Aorta (tissue), 5 donors: ENCODE data around the gene KLF9. TPM values are rescaled to one million over a fixed set of nuclear protein-coding genes. Genes with fewer than 3 reads are reported as not detected.

Source experiments
- ATAC-seq: fragments of 200-7000 bp; cut with Tn5 transposase; one replicate; pipeline ENCODE4 v1.9.1; 2022; ENCODE audit warnings: moderate library complexity; ENCODE audit not compliant: low FRiP score
- DNase-seq, 2 donors: peaks; one replicate each; pipeline ENCODE4 v3.0.0-alpha.2; 2020
- H3K27ac ChIP-seq, 2 donors: one replicate each; pipeline ENCODE4 v1.5.1; 2013; ENCODE audit warnings: low read length in 2 of 2, mild to moderate bottlenecking in 2 of 2, moderate library complexity in 2 of 2, control low read depth in 1 of 2, inconsistent platforms in 1 of 2, low read depth in 1 of 2
- H3K27me3 ChIP-seq, 2 donors: one replicate each; pipeline ENCODE4 v1.6.1; 2013; ENCODE audit warnings: control low read depth in 1 of 2, low read length in 1 of 2, mild to moderate bottlenecking in 1 of 2, moderate library complexity in 1 of 2; ENCODE audit not compliant: insufficient read depth in 2 of 2, control insufficient read depth in 1 of 2
- H3K36me3 ChIP-seq, 2 donors: one replicate each; pipeline ENCODE4 v1.6.1; 2013; ENCODE audit warnings: control low read depth in 1 of 2, low read length in 1 of 2, mild to moderate bottlenecking in 1 of 2; ENCODE audit not compliant: insufficient read depth in 2 of 2, control insufficient read depth in 1 of 2
- H3K4me1 ChIP-seq, 2 donors: one replicate each; pipeline ENCODE4 v1.6.1; 2013; ENCODE audit warnings: low read length in 2 of 2, control low read depth in 1 of 2, mild to moderate bottlenecking in 1 of 2, moderate library complexity in 1 of 2; ENCODE audit not compliant: insufficient read depth in 2 of 2, control insufficient read depth in 1 of 2
- H3K4me3 ChIP-seq, 2 donors: one replicate each; pipeline ENCODE4 v1.5.1; 2013; ENCODE audit warnings: low read length in 2 of 2, control low read depth in 1 of 2, mild to moderate bottlenecking in 1 of 2
- H3K9me3 ChIP-seq: one replicate; pipeline ENCODE4 v1.6.1; 2013; ENCODE audit warnings: mild to moderate bottlenecking, low read length; ENCODE audit not compliant: control insufficient read depth
- WGBS, 2 donors: extraction: QIAGEN DNeasy Blood & Tissue Kit; methylation state at CpG; one replicate each; pipeline ENCODE4 v1.1.7; 2013; 5-methylcytosine and 5-hydroxymethylcytosine counted together
- intact Hi-C, 2 donors: fragments of 100-400 bp; cut with DNase I; formaldehyde crosslinking; loops; one replicate each; pipeline versions ENCODE4 v1.14.2 to v1.15.0; 2022
- polyA plus RNA-seq, 2 donors: library from polyadenylated mRNA; stranded (reverse); fragments of 200-250 nt; gene quantifications; one replicate each; pipeline ENCODE4 v1.2.3, GENCODE V29; 2013
- total RNA-seq, 2 donors: library from RNA; stranded (reverse); fragmentation: NEBNext Ultra II Directional; extraction: Animal tissue kit (Norgen Biotek cat#: 25700); gene quantifications; one replicate each; pipeline ENCODE4 v1.2.1, GENCODE V29; 2021
- donor health status: healthy with polysubstance abuse.
- donor health status: Bipolar disorder and iron deficiency.
- donor health status: DM: no; HTN: no; CAD: no.
- donor health status: DM: no; HTN: no; CAD: no.
- donor health status: DM: yes; HTN: yes; CAD: no.

Gene KLF9
- total and polyA plus RNA-seq, 4 donors: 31.4 to 122 (median 45.9) TPM

DNA sequence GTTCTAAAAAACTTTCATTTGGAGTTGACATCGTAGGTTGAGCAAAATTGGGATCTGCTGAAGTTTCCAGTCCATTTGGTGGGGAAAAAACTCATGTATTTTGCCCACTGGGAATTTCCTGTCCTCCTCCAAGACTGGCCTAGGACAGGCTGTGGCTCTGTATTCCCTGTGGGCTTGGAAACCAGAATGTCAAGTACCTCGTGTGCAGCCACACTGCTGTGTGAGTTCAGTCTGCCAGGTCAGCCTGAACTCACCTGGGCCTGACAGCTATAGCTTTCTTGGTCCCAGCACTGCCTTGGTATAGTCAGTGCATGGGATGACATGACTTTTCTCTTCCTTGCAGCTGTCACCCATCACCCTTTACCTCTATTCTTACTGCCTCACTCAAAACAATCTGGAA lies 35.0 kb upstream of the KLF9 start:
- ATAC-seq (no peak), DNase-seq (no peak)
- Histone ChIP-seq H3K4me1 (peaks cover 0 to 3% of the 10 kb centered on the region in 2 donors), H3K27ac (no peak overlapping the region), H3K36me3 (no peaks in the 10 kb centered on the region), H3K4me3 (no peak overlapping the region), H3K27me3 (no peaks in the 10 kb centered on the region), H3K9me3 (no peaks in the 10 kb centered on the region)
- WGBS, 2 donors: 92 to 96% methylated on average over 2 of the region's 2 CpGs
- intact Hi-C loops: no loop called here

DNA sequence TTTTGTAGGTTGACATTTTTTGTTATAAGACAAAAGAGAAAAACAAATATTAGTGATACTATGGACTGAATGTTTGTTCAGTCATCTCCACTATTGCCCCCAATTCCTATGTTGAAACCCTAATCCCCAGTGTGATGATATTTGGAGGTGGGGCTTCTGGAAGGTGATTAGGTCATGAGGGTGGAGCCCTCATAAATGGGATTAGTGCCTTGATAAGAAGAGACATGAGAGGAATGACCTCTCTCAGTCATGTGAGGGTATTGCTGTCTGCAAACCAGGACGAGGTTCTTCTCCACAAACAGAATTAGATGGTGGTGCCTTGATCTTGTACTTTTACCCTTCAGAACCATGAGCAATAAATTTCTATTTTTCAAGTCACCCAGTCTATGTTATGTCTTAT lies 34.5 kb upstream of the KLF9 start:
- Histone ChIP-seq H3K9me3 (no peaks in the 10 kb centered on the region), H3K27ac (no peak overlapping the region), H3K4me3 (no peak overlapping the region), H3K27me3 (no peaks in the 10 kb centered on the region), H3K36me3 (no peaks in the 10 kb centered on the region), H3K4me1 (peaks cover 0 to 3% of the 10 kb centered on the region in 2 donors)
- no peak for ATAC-seq
- intact Hi-C loops: no loop called here
- DNase-seq: no peak
- WGBS, 2 donors: 88 to 96% methylated on average over 1 of the region's 1 CpG

DNA sequence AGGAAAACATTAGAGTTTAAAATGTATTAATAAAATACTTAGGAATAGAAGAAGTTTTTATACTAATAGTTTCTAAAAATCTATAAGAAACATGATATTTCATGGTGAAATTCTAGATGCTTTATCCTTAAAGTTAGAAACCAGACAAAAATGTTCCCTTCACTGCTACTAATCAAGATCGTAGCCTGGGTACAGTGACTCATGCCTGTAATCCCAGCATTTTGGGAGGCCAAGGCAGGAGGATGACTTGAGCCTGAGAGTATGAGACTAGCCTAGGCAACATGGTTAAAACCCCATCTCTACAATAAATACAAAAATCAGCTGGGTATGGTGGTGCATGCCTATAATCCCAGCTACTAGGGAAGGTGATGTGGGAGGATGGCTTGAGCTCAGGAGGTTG lies 30.4 kb upstream of the KLF9 start:
- ATAC-seq (no peak), DNase-seq (no peak)
- intact Hi-C loops: no loop called here
- no peak overlapping the region for H3K27ac ChIP-seq
- H3K4me1 ChIP-seq: no peaks in the 10 kb centered on the region
- no peak overlapping the region for H3K4me3 ChIP-seq
- no peaks in the 10 kb centered on the region for H3K27me3 ChIP-seq
- no peaks in the 10 kb centered on the region for H3K9me3 ChIP-seq
- no peaks in the 10 kb centered on the region for H3K36me3 ChIP-seq
- WGBS, 2 donors: 34 to 44% methylated on average over 1 of the region's 1 CpG

DNA sequence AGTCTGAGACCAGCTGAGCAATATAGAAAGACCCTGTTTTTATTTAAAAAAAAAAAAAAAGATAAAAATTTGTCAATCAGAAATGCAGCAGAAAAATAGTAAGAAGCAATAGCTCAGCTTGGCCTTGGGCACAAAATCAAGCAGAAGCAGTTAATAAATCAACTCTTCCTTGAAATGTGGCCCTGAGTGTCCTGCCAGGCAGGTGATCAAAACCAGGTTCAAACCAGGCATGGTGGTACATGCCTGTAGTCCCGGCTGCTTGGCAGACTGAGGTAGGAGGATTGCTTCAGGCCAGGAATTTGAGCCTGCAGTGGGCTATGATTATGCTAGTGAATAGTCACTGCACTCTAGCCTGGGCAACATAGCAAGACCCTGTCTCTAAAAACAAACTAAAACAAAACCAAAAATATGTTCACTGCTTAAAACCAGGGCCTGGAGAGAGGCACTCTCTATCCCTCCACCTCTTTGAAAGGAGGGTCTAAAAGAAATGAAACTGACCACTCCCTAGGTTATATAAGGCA lies 27.9 kb upstream of the KLF9 start:
- Histone ChIP-seq H3K9me3 (no peaks in the 10 kb centered on the region), H3K4me3 (no peak overlapping the region), H3K4me1 (no peaks in the 10 kb centered on the region), H3K36me3 (no peaks in the 10 kb centered on the region), H3K27ac (no peak overlapping the region), H3K27me3 (no peaks in the 10 kb centered on the region)
- intact Hi-C loops: no loop called here
- WGBS, 2 donors: 84 to 95% methylated on average over 1 of the region's 1 CpG
- DNase-seq (no peak), ATAC-seq (no peak)

DNA sequence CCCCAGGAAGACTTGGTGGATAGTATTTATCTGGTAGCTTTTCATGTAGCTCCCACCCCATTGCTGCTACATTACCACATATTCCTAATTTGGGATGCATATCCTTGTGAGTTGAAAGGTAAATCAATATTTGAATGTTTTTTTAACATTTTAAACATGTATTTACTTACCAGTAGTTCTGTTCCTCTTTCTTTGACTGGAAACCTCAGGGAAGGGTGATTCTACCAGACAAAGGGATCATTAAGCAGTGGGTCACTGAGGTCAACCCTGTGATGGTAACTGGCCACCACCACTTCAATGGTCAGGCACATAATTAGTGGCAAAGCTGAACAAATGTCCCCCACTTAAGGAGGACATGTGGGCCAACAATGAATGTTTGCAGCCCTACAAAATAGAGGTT lies 27.2 kb upstream of the KLF9 start:
- no peaks in the 10 kb centered on the region for H3K27me3 ChIP-seq
- no peak for DNase-seq

DNA sequence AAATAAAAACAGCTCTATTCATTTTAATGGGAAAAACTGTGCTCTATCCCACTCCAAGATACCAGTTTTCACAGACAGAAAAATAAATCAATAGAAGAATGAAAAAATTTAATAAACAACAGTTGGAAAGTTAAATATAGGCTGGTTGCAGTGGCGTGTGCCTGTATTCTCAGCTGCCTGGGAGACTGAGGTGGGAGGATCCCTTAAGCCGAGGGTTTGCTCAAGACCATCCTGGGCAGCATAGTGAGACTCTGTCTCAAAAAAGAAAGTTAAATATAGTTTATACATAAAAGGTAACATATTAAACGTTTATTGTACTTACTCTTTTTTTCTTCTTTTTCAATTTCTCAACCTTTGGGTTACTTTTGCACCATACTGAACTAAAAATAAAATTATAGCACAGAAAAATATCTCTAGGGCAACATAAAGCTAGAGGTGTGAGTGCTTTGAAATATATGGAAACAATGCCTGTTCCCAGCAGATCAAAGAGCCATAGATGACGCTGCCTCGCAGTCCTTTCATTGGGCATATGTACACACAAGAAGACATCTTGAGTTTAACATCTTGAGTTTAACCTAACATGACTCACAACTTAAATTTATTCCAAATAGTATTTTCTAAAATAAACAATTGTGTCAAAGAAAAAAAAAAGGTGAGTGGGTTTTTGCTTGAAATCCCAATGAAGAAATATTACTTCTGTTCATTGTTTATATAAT lies 25.7 kb upstream of the KLF9 start:
- DNase-seq: no peak
- peaks cover 0 to 6% of the 10 kb centered on the region in 2 donors for H3K4me1 ChIP-seq

More for the DNA sequence above, 27.2 kb upstream of the KLF9 start:
- ATAC-seq: no peak
- H3K27ac ChIP-seq: no peak overlapping the region
- intact Hi-C loops: no loop called here
- no peak overlapping the region for H3K4me3 ChIP-seq
- H3K36me3 ChIP-seq: no peaks in the 10 kb centered on the region
- H3K9me3 ChIP-seq: no peaks in the 10 kb centered on the region
- H3K4me1 ChIP-seq: peaks cover 0 to 3% of the 10 kb centered on the region in 2 donors

DNA sequence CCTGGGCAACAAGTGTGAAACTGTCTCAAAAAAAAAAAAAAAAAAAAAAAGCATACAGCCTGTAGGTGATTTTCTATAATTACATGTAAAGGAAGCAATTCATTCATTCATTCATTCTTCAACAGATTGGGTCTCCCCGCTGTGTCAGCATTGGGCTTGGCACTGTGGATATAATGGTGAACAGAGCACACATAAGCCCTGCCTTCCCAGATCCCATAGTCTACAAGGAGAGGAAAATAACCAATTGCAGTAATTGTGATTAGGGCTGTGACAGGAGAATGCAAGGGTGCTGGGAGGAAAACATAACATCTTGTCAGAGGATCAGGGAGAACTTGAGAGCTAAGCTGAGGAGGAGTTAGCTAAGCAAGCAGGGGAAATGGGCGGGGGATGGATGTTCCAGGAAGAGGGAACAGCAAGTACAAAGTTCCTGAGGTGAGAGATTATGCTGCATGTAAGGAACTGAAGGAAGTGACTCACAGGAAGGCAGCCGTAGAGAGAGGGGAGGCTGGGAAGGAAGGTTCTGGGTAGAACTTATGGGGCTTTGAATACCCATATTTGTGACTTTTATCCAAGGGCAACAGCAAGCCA lies 24.0 kb upstream of the KLF9 start:
- Histone ChIP-seq H3K9me3 (no peaks in the 10 kb centered on the region), H3K27me3 (no peaks in the 10 kb centered on the region), H3K36me3 (no peaks in the 10 kb centered on the region), H3K4me1 (peaks cover 0 to 6% of the 10 kb centered on the region in 2 donors), H3K4me3 (no peak overlapping the region), H3K27ac (no peak overlapping the region)
- intact Hi-C loops: loop anchor here (5.0 kb wide), 1 partner anchor 39 kb away; no protein-coding TSS in a partner anchor
- ATAC-seq (peak; percentile 48), DNase-seq (peak in 1 of 2 donors; percentile 71)
- 62 to 63% methylated on average over 3 of the region's 3 CpGs for WGBS, 2 donors

More for the DNA sequence above, 25.7 kb upstream of the KLF9 start:
- no peak overlapping the region for H3K4me3 ChIP-seq
- ATAC-seq: no peak
- H3K27ac ChIP-seq: no peak overlapping the region
- no peaks in the 10 kb centered on the region for H3K9me3 ChIP-seq
- no peaks in the 10 kb centered on the region for H3K36me3 ChIP-seq
- WGBS, 2 donors: 47 to 52% methylated on average over 5 of the region's 5 CpGs
- intact Hi-C loops: loop anchor here (5.0 kb wide), 1 partner anchor 37 kb away; no protein-coding TSS in a partner anchor
- H3K27me3 ChIP-seq: no peaks in the 10 kb centered on the region

DNA sequence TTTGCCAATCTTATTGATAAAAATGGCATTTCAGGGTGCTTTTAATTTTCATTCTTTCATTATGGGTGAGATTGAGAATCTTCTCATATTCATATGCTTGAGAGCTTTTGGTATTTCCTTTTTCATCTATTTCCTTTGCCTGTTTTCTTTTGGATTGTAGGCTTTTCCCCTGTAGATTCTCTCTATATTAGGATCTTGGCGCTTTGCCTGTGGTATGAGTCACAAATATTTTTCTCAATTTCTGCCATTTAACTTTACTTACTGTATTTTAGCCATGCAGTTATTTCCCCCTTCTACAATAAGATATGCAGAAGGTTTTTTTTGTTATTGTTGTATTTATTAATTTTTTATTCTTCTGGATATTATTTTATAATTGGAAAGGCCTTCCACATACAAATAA lies 21.5 kb upstream of the KLF9 start:
- 3 to 18% methylated on average over 1 of the region's 1 CpG for whole genome bisulfite sequencing, 2 donors
- no peaks in the 10 kb centered on the region for H3K27me3 ChIP-seq
- no peaks in the 10 kb centered on the region for H3K9me3 ChIP-seq
- H3K4me3 ChIP-seq: no peak overlapping the region
- intact Hi-C loops: loop anchor here (5.0 kb wide), 1 partner anchor 41 kb away; no protein-coding TSS in a partner anchor
- DNase-seq (no peak), ATAC-seq (no peak)
- peaks cover 0 to 6% of the 10 kb centered on the region in 2 donors for H3K4me1 ChIP-seq
- peak overlapping the region in 1 of 2 donors; percentile 51 for H3K27ac ChIP-seq
- no peaks in the 10 kb centered on the region for H3K36me3 ChIP-seq

DNA sequence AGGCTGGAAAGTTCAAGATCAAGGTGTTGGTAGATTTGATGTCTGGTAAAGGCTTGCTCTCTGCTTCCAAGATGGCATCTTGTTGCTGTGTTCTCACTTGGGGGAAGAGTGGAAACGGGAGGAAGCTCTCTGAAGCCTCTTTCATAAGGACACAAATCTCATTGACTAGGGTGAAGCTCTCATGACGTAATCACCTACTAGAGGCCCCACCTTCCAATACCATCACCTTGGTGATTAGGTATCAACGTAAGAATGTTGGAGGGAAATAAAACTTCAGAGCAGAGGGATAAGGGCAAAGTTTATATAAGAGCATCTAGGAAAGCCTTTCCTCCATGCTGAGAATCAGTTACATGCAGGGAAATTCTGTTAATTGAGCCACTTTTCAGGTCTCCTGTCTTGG lies 15.4 kb upstream of the KLF9 start:
- WGBS, 2 donors: 90 to 92% methylated on average over 3 of the region's 3 CpGs
- no peaks in the 10 kb centered on the region for H3K4me1 ChIP-seq
- no peaks in the 10 kb centered on the region for H3K36me3 ChIP-seq
- intact Hi-C loops: no loop called here
- no peaks in the 10 kb centered on the region for H3K9me3 ChIP-seq
- no peak overlapping the region for H3K4me3 ChIP-seq
- no peak overlapping the region for H3K27ac ChIP-seq
- no peaks in the 10 kb centered on the region for H3K27me3 ChIP-seq
- DNase-seq (no peak), ATAC-seq (no peak)
